Retinal pigment epithelial cell (primary cell): ENCODE measurements around the gene PSPN.

Source experiments
- DNase-seq: peaks from one replicate; pipeline ENCODE4 v3.0.0-alpha.2; 2010; ENCODE audit warnings: low read depth
- H3K4me3 ChIP-seq: 2 replicates; pipeline ENCODE4 v1.5.1; 2011; ENCODE audit warnings: mild to moderate bottlenecking, low read length, control low read depth, moderate library complexity
- TF ChIP-seq, protein P1 (sequence below): conservative IDR thresholded peaks from 2 replicates; pipeline ENCODE4 v1.5.1; 2011; ENCODE audit warnings: low read depth, low read length, control low read depth, inconsistent platforms

PSPN gene

DNA sequence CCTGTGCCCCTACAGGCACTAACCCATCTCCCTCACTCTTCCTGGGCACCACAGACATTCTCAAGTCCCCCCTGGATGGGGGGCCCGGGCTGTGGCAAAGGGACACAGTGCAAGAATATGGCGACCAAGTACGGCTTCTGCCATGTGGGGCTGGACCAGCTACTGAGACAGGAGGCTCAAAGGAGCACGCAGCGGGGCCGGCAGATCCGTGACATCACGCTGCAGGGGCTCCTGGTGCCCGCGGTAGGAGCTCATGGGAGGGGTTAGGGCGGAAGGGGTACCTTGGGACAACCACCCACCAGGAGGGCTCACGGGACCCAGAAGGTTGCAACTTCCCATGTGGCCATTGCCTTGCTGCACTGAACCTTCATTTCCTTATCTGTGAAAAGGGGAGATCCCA lies 20.6 kb upstream of the PSPN start:
- TF ChIP-seq, protein P1, sequence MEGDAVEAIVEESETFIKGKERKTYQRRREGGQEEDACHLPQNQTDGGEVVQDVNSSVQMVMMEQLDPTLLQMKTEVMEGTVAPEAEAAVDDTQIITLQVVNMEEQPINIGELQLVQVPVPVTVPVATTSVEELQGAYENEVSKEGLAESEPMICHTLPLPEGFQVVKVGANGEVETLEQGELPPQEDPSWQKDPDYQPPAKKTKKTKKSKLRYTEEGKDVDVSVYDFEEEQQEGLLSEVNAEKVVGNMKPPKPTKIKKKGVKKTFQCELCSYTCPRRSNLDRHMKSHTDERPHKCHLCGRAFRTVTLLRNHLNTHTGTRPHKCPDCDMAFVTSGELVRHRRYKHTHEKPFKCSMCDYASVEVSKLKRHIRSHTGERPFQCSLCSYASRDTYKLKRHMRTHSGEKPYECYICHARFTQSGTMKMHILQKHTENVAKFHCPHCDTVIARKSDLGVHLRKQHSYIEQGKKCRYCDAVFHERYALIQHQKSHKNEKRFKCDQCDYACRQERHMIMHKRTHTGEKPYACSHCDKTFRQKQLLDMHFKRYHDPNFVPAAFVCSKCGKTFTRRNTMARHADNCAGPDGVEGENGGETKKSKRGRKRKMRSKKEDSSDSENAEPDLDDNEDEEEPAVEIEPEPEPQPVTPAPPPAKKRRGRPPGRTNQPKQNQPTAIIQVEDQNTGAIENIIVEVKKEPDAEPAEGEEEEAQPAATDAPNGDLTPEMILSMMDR: no peak
- no peak overlapping the region for H3K4me3 ChIP-seq
- no peak for DNase-seq

DNA sequence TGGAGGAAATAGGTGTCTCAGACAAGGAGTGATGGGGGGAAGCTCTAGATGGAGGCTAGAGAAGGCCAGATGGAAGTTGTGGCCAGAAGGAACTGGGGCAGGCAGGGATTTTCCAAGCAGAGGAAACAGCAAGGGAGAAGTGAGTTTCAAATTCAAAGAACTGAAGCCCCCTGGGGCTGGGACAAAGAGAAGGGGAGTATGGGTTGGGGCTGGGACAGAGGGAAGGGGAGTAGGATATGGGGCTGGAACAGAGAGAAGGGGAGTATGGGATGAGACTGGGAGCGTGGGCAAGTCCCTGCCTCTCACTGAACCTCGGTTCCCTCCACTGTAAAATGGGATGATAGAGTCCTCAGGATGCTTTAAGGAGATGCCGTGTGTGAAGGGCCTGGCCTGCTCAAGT lies 19.1 kb upstream of the PSPN start:
- TF ChIP-seq, protein P1: no peak
- DNase-seq: no peak
- H3K4me3 ChIP-seq: no peak overlapping the region

DNA sequence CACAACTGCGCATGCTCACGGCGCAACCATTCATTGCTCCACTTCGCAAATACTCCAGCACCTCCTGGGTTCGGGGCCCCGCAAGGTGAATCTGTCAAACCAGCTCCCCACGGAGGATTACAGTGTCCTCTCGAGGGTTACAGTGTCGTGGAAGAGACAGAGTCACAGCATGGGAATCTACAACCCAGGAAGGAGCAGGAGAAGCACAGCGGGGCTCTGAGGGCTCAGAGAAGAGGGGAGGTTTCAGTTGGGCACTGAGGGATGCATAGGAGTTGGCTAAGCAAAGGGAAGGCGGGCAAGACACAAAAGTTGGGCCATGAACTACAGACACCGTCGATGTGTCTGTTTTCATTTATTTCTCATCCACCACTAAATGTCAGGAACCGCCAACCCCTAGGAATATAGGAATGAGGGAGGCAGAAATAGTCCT lies 18.3 kb upstream of the PSPN start:
- no peak for DNase-seq
- TF ChIP-seq, protein P1: no peak
- peak overlapping the region; percentile 91 for H3K4me3 ChIP-seq

DNA sequence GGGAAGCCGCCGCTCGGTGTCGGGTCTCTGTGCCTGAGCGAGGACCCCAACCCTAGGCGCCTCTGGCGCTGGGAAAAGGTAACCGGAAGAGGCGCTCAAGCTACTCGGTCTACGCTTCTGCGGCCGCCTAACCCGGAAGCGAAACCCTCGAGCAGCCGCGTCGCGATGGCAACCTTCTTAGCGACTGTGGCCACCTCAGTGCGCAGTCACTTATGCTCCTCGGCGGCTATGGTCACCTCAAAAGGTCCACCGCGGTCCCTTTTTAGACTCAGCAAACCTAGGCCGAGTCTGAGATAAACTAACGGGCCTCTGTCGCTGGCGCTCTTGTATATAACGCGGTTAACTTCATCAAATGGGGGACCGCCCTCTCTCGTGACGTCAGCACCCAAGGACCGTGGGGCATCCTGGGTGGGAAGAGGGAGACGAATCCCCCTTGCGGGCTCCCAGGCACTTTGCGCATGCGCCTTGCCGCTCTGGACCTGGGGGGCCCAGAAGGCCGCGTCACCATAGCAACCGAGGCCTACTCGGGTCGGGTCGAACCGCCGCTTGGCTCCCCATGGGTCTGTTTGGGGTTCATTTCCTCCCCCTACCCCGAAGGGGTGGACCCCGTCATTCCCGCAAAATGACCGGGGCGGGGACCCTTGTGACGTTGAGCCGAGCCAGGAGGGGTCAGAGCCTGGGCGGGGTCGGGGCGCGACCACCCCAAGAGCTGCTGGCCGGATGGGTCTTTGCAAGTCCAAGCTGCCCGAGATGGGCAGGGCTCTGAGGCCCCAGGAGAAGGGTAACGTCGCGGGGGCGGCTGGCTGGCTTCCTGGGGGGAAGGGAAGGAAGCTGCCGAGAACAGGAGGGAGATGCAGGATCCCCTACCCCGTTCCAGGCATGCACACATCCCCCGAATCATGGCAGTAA lies 17.6 kb upstream of the PSPN start, which contains the start of gene GTF2F1:
Gene GTF2F1 (minus strand): TSS at position 91 of the 909 bp plus-strand sequence. CDS start 169 bp downstream, outside the sequence.
- peak; percentile 64 for DNase-seq
- peak within 1 kb of the TSS; percentile 91 for H3K4me3 ChIP-seq
- TF ChIP-seq, protein P1: peak; percentile 14

DNA sequence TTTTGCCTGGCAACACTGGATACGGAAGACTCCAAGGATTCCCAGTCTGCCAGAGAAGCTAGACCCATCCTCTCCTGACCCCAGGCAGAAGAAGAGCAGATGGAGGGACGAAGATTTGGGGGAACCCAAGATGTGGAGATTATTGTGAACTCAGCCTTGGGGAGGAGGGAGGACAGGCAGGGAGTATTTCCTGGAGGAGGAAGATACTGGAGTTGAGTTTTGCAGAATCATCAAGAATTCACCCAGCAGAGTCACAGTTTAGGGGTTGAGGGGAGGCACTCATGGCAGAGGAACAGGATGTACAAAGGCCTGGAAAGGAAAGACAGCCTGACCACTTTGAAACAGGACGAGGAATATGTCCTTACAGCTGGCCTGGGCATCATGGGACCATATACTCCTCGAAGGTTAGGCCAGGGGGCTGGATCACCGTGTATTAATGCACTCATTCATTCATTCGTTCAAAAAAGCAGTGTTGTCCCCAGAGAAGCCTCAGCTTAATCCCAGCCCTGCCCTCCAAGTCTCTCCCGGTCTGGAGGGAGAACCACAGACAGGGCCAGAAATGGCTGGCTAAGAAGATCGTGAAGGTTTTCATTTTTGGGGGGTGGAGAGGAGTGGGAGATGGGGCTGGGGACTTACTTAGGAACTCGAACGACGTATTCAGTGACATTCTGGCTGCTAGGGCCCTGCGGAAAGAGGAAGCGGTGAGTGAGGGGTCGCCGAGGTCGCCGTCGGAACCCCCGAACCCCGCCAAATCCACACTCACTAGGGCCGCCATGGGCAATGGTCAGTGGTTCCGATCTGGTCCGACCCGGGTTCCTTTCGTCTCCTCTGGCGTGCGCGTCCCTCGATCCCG lies 16.7 kb upstream of the PSPN start:
- peak overlapping the region; percentile 91 for H3K4me3 ChIP-seq
- TF ChIP-seq, protein P1: no peak
- DNase-seq: no peak

DNA sequence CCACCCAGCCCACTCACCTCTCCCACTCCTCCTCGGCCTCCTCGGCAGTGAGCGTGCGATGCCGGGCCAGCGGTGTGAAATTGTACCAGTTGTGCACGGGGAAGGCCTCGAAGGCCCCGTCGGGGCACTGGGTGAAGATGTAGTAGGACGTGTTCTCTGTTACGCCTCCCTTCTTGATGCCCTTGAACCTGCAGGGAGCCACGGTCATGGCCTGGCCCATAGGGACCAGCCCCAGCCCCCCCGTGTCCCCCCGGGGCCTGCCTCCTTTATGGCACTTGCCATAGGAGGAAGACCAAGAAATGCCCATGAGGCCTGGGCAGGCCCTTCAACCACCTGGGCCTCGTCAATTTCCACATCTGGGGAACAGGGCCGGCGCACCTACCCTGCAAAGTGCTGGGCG lies 11.6 kb upstream of the PSPN start:
- TF ChIP-seq, protein P1: no peak

More for the DNA sequence above, 11.6 kb upstream of the PSPN start:
- H3K4me3 ChIP-seq: no peak overlapping the region
- no peak for DNase-seq
